Calu3 (cell line): Measurements from ENCODE around the gene CARD14. TPM values are rescaled to one million over a fixed set of nuclear protein-coding genes. Genes with fewer than 3 reads are reported as not detected.
"Not testable (repeated sequence)": the region's sequence is repeated elsewhere in the genome, so short reads cannot be mapped to it uniquely, and the experiment has no call there.

ENCODE experiments used
- BruUV-seq: library from RNA; stranded (reverse); fragments of 400-500 nt; replicated peaks from 2 replicates; lab custom pipeline; 2021; lab: Mats Ljungman, UMichigan
- CTCF ChIA-PET: fragments of 300-600 bp; sonication (Branson Sonifier 250); formaldehyde crosslinking; loops from one replicate; lab custom pipeline; 2022; ENCODE audit warnings: antibody characterized with exemption; lab: Charles Lee
- DNase-seq: peaks from one replicate; pipeline ENCODE4 v3.0.0; 2022
- H3K27ac Mint-ChIP-seq: one replicate; pipeline ENCODE4 v1.8.0; 2022; ENCODE audit warnings: mixed read lengths; ENCODE audit not compliant: unreplicated experiment
- H3K27me3 Mint-ChIP-seq: one replicate; pipeline ENCODE4 v1.8.0; 2022; ENCODE audit warnings: mixed read lengths; ENCODE audit not compliant: unreplicated experiment
- H3K36me3 Mint-ChIP-seq: one replicate; pipeline ENCODE4 v1.8.0; 2022; ENCODE audit warnings: mild to moderate bottlenecking, moderate library complexity, mixed read lengths; ENCODE audit not compliant: insufficient read depth, unreplicated experiment
- H3K4me1 Mint-ChIP-seq: one replicate; pipeline ENCODE4 v1.8.0; 2022; ENCODE audit warnings: mild to moderate bottlenecking, low read depth, mixed read lengths; ENCODE audit not compliant: unreplicated experiment
- H3K4me3 Mint-ChIP-seq: one replicate; pipeline ENCODE4 v1.8.0; 2022; ENCODE audit warnings: mild to moderate bottlenecking, low read depth, moderate library complexity, mixed read lengths; ENCODE audit not compliant: unreplicated experiment
- H3K9me3 Mint-ChIP-seq: one replicate; pipeline ENCODE4 v1.8.0; 2022; ENCODE audit warnings: low read depth, mixed read lengths; ENCODE audit not compliant: unreplicated experiment
- intact Hi-C: fragments of 100-400 bp; cut with micrococcal nuclease; formaldehyde crosslinking; loops from one replicate; pipeline ENCODE4 v1.10.0; 2022; ENCODE audit not compliant: unreplicated experiment
- total RNA-seq: library from RNA; stranded (reverse); gene quantifications from 2 replicates; pipeline ENCODE4 v1.2.3, GENCODE V29; 2022
- TF ChIP-seq, protein P1 (sequence below): fragments of 200-600 bp; IDR thresholded peaks from one replicate; pipeline ENCODE4 v1.8.0; 2022; ENCODE audit warnings: antibody characterized with exemption; ENCODE audit not compliant: unreplicated experiment

CARD14 gene
- total RNA-seq, 1 experiment from 2014 or later, result 7.4 TPM

DNA sequence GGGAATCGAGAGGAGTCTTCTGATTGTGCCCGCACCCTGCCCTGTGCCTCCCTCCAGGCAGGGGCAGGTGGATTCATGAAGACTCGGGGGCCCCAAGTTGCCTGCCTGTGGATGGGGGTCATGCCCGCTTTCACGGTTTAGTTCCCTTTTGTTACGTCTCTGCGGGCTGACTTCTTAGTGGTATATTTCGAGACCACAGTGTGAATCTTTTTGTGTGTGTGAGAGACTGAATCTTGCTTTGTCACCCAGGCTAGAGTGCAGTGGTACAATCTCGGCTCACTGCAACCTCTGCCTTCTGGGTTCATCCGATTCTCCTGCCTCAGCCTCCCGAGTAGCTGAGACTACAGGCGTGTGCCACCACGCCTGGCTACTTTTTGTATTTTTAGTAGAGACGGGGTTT is 72.7 kb downstream of the CARD14 start:
- no peaks in the 10 kb centered on the region for H3K27me3 Mint-ChIP-seq
- intact Hi-C loops, result no loop called here
- BruUV-seq, result no TSS peak
- H3K36me3 Mint-ChIP-seq, result no peaks in the 10 kb centered on the region
- H3K9me3 Mint-ChIP-seq, result no peaks in the 10 kb centered on the region
- no peak overlapping the region for H3K4me3 Mint-ChIP-seq
- TF ChIP-seq, protein P1, sequence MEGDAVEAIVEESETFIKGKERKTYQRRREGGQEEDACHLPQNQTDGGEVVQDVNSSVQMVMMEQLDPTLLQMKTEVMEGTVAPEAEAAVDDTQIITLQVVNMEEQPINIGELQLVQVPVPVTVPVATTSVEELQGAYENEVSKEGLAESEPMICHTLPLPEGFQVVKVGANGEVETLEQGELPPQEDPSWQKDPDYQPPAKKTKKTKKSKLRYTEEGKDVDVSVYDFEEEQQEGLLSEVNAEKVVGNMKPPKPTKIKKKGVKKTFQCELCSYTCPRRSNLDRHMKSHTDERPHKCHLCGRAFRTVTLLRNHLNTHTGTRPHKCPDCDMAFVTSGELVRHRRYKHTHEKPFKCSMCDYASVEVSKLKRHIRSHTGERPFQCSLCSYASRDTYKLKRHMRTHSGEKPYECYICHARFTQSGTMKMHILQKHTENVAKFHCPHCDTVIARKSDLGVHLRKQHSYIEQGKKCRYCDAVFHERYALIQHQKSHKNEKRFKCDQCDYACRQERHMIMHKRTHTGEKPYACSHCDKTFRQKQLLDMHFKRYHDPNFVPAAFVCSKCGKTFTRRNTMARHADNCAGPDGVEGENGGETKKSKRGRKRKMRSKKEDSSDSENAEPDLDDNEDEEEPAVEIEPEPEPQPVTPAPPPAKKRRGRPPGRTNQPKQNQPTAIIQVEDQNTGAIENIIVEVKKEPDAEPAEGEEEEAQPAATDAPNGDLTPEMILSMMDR, result no peak
- DNase-seq, result no peak
- no peak overlapping the region for H3K27ac Mint-ChIP-seq
- CTCF ChIA-PET, result no interaction called here
- H3K4me1 Mint-ChIP-seq, result no peaks in the 10 kb centered on the region

- no peaks in the 10 kb centered on the region for H3K9me3 Mint-ChIP-seq
- no peaks in the 10 kb centered on the region for H3K4me1 Mint-ChIP-seq
- BruUV-seq, result no TSS peak
- no peaks in the 10 kb centered on the region for H3K27me3 Mint-ChIP-seq
- CTCF ChIA-PET, result no interaction called here
- H3K36me3 Mint-ChIP-seq, result no peaks in the 10 kb centered on the region
- intact Hi-C loops, result no loop called here
- no peak overlapping the region for H3K4me3 Mint-ChIP-seq
- TF ChIP-seq, protein P1, result no peak
- DNase-seq, result no peak
- H3K27ac Mint-ChIP-seq, result no peak overlapping the region
Measured at GRCh38 chr17:80243526-80244433, 74.0 kb downstream of the CARD14 start.

DNA sequence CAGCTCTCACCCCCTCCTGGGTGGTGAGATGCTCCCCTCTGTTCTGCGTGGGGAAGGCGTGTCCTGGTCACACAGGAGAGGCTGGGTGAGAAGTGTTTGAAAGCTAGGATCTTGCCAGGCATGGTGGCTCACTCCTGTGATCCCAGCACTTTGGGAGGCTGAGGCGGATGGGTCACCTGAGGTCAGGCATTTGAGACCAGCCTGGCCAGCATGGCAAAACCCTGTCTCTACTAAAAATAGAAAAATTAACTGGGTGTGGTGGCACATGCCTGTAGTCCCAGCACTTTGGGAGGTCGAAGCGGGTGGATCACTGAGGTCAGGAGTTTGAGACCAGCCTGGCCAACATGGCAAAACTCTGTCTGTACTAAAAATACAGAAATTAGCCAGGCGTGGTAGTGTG is 74.6 kb downstream of the CARD14 start:
- BruUV-seq, H3K4me1 Mint-ChIP-seq, H3K36me3 Mint-ChIP-seq, CTCF ChIA-PET, H3K9me3 Mint-ChIP-seq, intact Hi-C loops, DNase-seq, H3K4me3 Mint-ChIP-seq, H3K27ac Mint-ChIP-seq, H3K27me3 Mint-ChIP-seq: not testable (repeated sequence)

- TF ChIP-seq, protein P1, result no peak
- intact Hi-C loops, result no loop called here
- CTCF ChIA-PET, result no interaction called here
- no TSS peak for BruUV-seq
- Mint-ChIP-seq H3K27me3 (no peaks in the 10 kb centered on the region), H3K9me3 (no peaks in the 10 kb centered on the region), H3K4me1 (no peaks in the 10 kb centered on the region), H3K4me3 (no peak overlapping the region), H3K36me3 (no peaks in the 10 kb centered on the region), H3K27ac (no peak overlapping the region)
- no peak for DNase-seq
Measured at GRCh38 chr17:80244871-80245509, 75.2 kb downstream of the CARD14 start.
